ENCODE results near the gene WFDC11.
"Not testable (repeated sequence)": the region's sequence is repeated elsewhere in the genome, so short reads cannot be mapped to it uniquely, and the experiment has no call there.

Gene WFDC11

GRCh38 chr20:45670139-45670538 is at the start of gene WFDC11:
Gene WFDC11 (minus strand): TSS chr20:45670239. CDS start chr20:45650600, 19,639 bp downstream.
- no peak for DNase-seq

GRCh38 chr20:45716141-45716688 is 46.2 kb upstream of the WFDC11 start:
- not testable (repeated sequence) for DNase-seq

GRCh38 chr20:45704969-45705637 is 35.1 kb upstream of the WFDC11 start, which contains the start of gene WFDC10B:
Gene WFDC10B (minus strand): TSS chr20:45705019. CDS start chr20:45685992, 19,027 bp downstream.
- no peak for DNase-seq

- DNase-seq, result no peak
Measured at GRCh38 chr20:45701873-45702272, 31.8 kb upstream of the WFDC11 start, which contains the start of gene WFDC13. Gene WFDC13 (plus strand): TSS chr20:45702038. CDS start chr20:45702124, 86 bp downstream.

- no peak for DNase-seq
Measured at GRCh38 chr20:45701104-45701503, 31.1 kb upstream of the WFDC11 start.

- DNase-seq, result no peak
Measured at GRCh38 chr20:45695496-45695895, 25.5 kb upstream of the WFDC11 start.

GRCh38 chr20:45693346-45693745 is 23.3 kb upstream of the WFDC11 start:
- DNase-seq, result not testable (repeated sequence)

GRCh38 chr20:45685896-45686295 is 15.9 kb upstream of the WFDC11 start:
- DNase-seq, result no peak

GRCh38 chr20:45679650-45680049 is 9.6 kb upstream of the WFDC11 start:
- no peak for DNase-seq

GRCh38 chr20:45672765-45673164 is 2.7 kb upstream of the WFDC11 start:
- DNase-seq, result no peak

GRCh38 chr20:45657038-45657437 is 13.0 kb downstream of the WFDC11 start:
- DNase-seq, result not testable (repeated sequence)

GRCh38 chr20:45651726-45652125 is 18.3 kb downstream of the WFDC11 start:
- DNase-seq, result peak; percentile 39

GRCh38 chr20:45649312-45649863 is 20.7 kb downstream of the WFDC11 start:
- DNase-seq, result no peak

- no peak for DNase-seq
Measured at GRCh38 chr20:45647441-45648050, 22.5 kb downstream of the WFDC11 start.

GRCh38 chr20:45646875-45647274 is 23.2 kb downstream of the WFDC11 start:
- DNase-seq, result no peak

- not testable (repeated sequence) for DNase-seq
Measured at GRCh38 chr20:45645869-45646268, 24.2 kb downstream of the WFDC11 start.

- DNase-seq, result not testable (repeated sequence)
Measured at GRCh38 chr20:45641076-45641475, 29.0 kb downstream of the WFDC11 start.

- DNase-seq, result no peak
Measured at GRCh38 chr20:45639687-45640086, 30.4 kb downstream of the WFDC11 start.

- DNase-seq, result no peak
Measured at GRCh38 chr20:45636513-45636912, 33.5 kb downstream of the WFDC11 start.

GRCh38 chr20:45631184-45631583 is 38.9 kb downstream of the WFDC11 start, which contains the start of gene WFDC9:
Gene WFDC9 (minus strand): TSS chr20:45631284. CDS start chr20:45610181, 21,103 bp downstream.
- DNase-seq, result no peak

- no peak for DNase-seq
Measured at GRCh38 chr20:45630371-45630770, 39.7 kb downstream of the WFDC11 start.

- no peak for DNase-seq
Measured at GRCh38 chr20:45629496-45630100, 40.4 kb downstream of the WFDC11 start, which contains the start of gene WFDC10A. Gene WFDC10A (plus strand): TSS chr20:45629739. CDS start chr20:45629814, 75 bp downstream.

- no peak for DNase-seq
Measured at GRCh38 chr20:45626540-45626939, 43.5 kb downstream of the WFDC11 start.

All from NCI-H510A (cell line).